ENCODE results near the gene NPTX2.

DNA sequence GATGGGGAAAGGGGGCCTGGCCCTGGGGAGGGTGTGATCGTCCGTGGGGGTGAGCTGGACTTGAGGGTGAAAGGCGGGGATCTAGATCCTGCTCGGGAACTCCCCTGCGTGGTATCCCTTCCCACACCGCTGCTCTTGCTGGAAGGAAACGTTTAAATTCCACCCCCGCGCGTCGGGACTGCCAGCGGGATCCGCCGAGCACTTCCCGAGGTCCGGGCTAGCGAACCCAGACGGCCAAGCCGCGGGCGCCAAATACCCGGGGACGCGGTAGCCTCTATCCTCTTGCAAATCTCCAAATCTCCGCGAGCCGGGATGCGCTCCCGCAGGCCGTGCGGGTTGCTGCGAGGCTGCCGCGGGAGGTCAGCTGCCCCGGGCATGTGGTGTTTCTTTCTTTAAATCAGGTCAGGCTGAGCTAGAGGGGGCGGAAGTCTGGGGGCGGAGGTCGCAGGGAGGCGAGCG lies 904 bp downstream of the NPTX2 start:
- TF ChIP-seq, protein P1, sequence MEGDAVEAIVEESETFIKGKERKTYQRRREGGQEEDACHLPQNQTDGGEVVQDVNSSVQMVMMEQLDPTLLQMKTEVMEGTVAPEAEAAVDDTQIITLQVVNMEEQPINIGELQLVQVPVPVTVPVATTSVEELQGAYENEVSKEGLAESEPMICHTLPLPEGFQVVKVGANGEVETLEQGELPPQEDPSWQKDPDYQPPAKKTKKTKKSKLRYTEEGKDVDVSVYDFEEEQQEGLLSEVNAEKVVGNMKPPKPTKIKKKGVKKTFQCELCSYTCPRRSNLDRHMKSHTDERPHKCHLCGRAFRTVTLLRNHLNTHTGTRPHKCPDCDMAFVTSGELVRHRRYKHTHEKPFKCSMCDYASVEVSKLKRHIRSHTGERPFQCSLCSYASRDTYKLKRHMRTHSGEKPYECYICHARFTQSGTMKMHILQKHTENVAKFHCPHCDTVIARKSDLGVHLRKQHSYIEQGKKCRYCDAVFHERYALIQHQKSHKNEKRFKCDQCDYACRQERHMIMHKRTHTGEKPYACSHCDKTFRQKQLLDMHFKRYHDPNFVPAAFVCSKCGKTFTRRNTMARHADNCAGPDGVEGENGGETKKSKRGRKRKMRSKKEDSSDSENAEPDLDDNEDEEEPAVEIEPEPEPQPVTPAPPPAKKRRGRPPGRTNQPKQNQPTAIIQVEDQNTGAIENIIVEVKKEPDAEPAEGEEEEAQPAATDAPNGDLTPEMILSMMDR (IDR thresholded peaks at IDR 0.05) = no peak
- no peak for TF ChIP-seq POLR2AphosphoS5 (IDR thresholded peaks at IDR 0.05)

Measured in gastroesophageal sphincter (tissue), 3 donors.